HG03520 (cell line): ENCODE measurements around the gene DCDC2C.

Experiments used
- ATAC-seq: cut with Tn5 transposase; IDR thresholded peaks from one replicate; pipeline ENCODE4 v1.9.1; 2021; ENCODE audit warnings: mild to moderate bottlenecking, moderate library complexity; ENCODE audit not compliant: unreplicated experiment

DCDC2C gene

GRCh38 chr2:3672861-3673678 is 30.3 kb upstream of the DCDC2C start:
- no peak for ATAC-seq

GRCh38 chr2:3674066-3674845 is 29.1 kb upstream of the DCDC2C start:
- ATAC-seq, result no peak

GRCh38 chr2:3675687-3676086 is 27.7 kb upstream of the DCDC2C start:
- ATAC-seq, result no peak

- no peak for ATAC-seq
Measured at GRCh38 chr2:3677436-3677835, 25.9 kb upstream of the DCDC2C start.

- ATAC-seq, result no peak
Measured at GRCh38 chr2:3678212-3678611, 25.2 kb upstream of the DCDC2C start.

- no peak for ATAC-seq
Measured at GRCh38 chr2:3679180-3679579, 24.2 kb upstream of the DCDC2C start.

GRCh38 chr2:3679616-3680393 is 23.6 kb upstream of the DCDC2C start:
- no peak for ATAC-seq

GRCh38 chr2:3680548-3681345 is 22.6 kb upstream of the DCDC2C start:
- ATAC-seq, result no peak

- no peak for ATAC-seq
Measured at GRCh38 chr2:3681625-3682024, 21.8 kb upstream of the DCDC2C start.

- no peak for ATAC-seq
Measured at GRCh38 chr2:3682811-3683210, 20.6 kb upstream of the DCDC2C start.

- ATAC-seq, result no peak
Measured at GRCh38 chr2:3683748-3684454, 19.5 kb upstream of the DCDC2C start.

- no peak for ATAC-seq
Measured at GRCh38 chr2:3689998-3690748, 13.2 kb upstream of the DCDC2C start.

- no peak for ATAC-seq
Measured at GRCh38 chr2:3692375-3692774, 11.0 kb upstream of the DCDC2C start.

- ATAC-seq, result no peak
Measured at GRCh38 chr2:3696545-3696944, 6.8 kb upstream of the DCDC2C start.

- no peak for ATAC-seq
Measured at GRCh38 chr2:3701071-3701470, 2.3 kb upstream of the DCDC2C start.

- ATAC-seq, result no peak
Measured at GRCh38 chr2:3703757-3704355, 481 bp downstream of the DCDC2C start.

- ATAC-seq, result no peak
Measured at GRCh38 chr2:3704692-3705091, 1.3 kb downstream of the DCDC2C start.

GRCh38 chr2:3705782-3706181 is 2.4 kb downstream of the DCDC2C start:
- no peak for ATAC-seq

- ATAC-seq, result no peak
Measured at GRCh38 chr2:3706892-3707291, 3.5 kb downstream of the DCDC2C start.
